GM19025 (cell line): ENCODE results near the gene PAPOLG.
"Not testable (repeated sequence)": the region's sequence is repeated elsewhere in the genome, so short reads cannot be mapped to it uniquely, and the experiment has no call there.

Experiments used
- ATAC-seq: cut with Tn5 transposase; IDR thresholded peaks from one replicate; pipeline ENCODE4 v1.9.1; 2021; ENCODE audit warnings: mild to moderate bottlenecking, low read depth, moderate library complexity; ENCODE audit not compliant: unreplicated experiment

Gene PAPOLG

GRCh38 chr2:60771508-60771907, 15.4 kb downstream of the PAPOLG start:
- no peak for ATAC-seq

GRCh38 chr2:60775048-60775639, 19.1 kb downstream of the PAPOLG start:
- no peak for ATAC-seq

DNA sequence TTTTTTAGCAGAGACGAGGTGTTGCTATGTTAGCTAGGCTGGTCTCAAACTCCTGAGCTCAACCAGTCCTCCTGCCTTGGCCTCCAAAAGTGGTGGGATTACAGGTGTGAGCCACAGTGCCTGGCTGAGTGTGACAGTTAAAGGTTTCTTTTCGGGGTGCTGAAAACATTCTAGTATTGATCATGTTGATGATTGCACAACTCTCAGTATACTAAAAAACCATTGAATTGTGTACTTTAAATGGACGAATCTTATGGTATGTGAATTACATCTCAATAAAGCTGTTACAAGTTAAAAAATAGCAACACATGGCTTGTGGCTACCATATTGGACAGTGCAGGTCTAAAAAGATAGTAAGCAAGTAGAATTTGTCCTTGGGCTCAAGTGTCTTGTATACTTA, 22.3 kb downstream of the PAPOLG start:
- no peak for ATAC-seq

GRCh38 chr2:60779426-60779825, 23.4 kb downstream of the PAPOLG start:
- ATAC-seq = no peak

DNA sequence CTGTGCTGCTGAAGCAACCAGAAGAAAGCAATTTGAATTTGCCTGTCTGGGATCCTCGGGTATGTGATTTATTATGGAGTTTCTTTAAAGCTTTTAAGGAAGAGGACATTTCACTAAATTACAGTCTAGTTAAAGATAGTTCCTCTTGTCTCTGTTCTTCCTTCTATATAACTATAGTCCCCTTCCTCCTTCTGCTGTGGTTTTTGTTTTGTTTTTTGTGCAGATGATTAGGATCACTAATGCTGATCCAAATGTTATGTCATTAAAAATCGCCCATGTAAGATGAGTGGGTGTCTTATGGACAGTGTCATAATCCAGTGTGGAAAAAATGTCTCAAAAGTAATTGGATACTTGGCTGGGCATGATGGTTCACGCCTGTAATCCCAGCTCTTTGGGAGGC, 24.7 kb downstream of the PAPOLG start:
- no peak for ATAC-seq

GRCh38 chr2:60793169-60793568, 37.1 kb downstream of the PAPOLG start:
- ATAC-seq = no peak

DNA sequence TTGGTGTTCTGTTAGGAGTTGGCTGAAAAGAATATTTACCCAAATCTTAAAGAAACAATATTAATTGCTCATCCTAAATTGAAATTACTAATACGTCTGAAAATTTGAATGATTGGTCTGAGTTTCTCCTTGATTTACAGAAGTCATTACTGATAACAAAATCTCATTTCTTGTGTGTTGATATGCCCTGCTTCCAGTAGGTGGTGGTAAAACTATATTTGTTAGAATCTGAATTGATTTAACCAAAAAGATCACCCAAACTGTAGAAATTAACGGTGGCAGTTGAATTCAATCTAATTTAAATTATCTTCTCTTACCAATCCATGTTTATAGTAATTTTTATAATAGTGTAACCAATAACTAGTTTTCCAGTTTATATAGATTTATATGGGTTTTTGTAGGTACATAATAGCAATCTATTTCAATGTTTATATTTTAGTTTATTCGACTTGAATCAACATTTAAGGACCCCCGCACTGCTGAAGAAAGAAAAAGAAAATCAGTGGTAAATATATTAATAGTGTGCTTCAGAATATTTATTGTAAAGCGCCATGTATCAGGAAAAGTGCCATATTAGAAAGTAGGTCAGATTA, 38.3 kb downstream of the PAPOLG start:
- no peak for ATAC-seq

DNA sequence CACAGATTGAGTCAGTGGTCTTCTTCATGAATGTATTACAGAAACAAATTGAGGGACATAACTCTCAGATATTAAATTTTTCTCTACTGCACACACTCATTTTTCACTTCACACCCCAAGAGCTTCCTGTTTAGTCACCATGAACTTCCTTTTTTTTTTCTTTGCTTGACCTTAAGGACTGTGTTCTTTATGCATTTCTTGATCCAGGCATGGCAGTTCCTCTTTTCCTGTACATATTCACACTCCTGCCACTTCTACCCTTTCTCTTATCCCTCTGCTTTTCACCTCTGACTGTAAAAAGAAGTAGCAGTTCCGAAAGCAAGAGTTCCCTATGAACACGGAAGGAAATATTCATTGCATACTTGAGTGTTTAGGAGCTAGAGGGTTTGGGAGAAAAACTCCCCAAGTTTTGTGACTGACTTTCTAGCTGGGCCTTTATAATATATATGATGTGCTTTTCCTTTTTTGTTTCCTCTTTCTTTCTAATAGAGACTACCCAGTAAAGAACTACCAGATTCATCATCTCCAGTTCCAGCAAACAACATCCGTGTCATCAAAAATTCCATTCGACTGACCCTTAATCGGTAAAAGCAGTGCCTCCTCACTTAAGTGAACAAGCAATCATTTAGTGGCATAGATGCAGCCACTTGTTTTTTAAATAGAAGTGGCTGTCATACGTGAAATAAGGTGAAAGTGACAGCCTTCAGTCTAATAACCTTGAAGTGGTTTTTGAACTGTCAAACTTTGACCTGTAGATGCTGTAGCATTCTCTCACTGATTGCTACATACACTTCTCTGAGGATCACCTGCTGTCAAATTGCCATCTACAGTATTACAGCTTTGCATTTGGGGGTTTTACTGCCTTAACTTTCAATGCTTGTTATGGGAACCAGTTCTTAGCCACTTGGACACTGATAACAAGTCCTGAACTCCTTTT, 40.8 kb downstream of the PAPOLG start:
- ATAC-seq = no peak

GRCh38 chr2:60804473-60804872, 48.4 kb downstream of the PAPOLG start:
- ATAC-seq = no peak

GRCh38 chr2:60806595-60806987, 50.5 kb downstream of the PAPOLG start:
- ATAC-seq = no peak

DNA sequence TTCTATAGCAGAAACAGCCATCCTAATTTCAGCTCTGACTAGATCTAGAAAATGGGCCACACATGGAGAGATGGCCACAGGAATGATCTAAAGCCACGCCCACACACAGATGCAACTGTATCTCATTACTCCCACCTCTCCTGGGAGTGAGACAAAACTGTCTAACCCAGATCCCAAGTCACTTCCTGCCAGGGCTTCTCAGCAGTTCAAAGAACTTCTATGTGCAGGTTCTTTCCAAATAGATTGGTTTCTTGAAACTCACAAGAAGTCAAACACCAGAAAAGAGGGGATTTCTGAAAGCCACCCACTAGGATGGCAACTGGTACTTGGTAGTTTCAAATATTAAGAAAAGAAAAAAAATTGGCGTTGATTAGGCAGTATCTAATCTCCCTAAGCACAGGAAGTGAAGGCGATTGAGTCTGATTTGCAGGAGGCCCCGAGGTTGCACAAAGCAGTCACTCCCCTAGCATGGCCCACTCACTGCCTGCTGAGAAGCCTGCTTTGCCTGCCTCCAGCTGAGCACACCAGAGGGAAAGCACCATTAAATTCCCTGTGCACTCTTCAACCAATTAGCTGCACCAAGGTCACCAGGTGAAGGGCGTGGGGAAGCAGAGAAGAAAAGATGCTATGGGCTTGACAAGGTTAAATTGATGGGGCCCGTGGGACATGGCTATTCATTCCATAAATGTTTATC, 51.1 kb downstream of the PAPOLG start:
- peak; percentile 70 for ATAC-seq

- ATAC-seq = no peak
Measured at GRCh38 chr2:60808330-60808801, 52.3 kb downstream of the PAPOLG start.

GRCh38 chr2:60811491-60812375, 55.7 kb downstream of the PAPOLG start:
- no peak for ATAC-seq

DNA sequence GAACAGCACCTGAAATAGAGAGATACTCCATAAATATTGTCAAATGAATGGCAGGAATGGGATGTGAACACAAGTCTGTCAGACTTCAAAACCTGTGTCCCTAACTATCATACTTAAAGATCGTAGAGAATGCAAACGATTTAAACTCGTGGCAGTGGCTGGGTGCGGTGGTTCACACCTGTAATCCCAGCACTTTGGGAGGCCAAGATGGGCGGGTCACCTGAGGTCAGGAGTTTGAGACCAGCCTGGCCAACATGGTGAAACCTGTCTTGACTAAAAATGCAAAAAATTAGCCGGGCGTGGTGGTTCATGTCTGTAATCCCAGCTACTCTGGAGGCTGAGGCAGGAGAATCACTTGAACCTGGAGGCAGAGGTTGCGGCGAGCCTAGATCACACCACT, 61.1 kb downstream of the PAPOLG start:
- not testable (repeated sequence) for ATAC-seq

DNA sequence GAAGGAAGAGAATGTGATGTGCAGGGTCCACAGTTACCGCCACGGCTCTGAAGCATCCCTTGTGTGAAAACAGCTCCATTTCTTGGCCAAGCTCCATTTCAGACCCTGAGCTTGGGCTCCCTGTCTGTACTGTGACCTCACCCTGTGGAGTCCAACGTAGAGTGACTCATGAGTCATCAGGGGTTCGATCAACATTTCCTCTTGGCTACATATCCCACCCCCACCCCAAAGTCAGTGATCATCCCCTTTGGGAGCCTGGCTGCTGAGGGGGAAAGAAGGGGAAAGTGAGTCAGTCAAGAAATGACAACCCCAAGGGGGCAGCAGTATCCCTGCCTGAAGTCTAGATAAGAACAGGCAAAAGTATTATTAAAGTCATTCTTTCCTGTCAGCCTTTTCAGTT, 62.2 kb downstream of the PAPOLG start:
- ATAC-seq = no peak

GRCh38 chr2:60819155-60819862, 63.2 kb downstream of the PAPOLG start:
- ATAC-seq = no peak

DNA sequence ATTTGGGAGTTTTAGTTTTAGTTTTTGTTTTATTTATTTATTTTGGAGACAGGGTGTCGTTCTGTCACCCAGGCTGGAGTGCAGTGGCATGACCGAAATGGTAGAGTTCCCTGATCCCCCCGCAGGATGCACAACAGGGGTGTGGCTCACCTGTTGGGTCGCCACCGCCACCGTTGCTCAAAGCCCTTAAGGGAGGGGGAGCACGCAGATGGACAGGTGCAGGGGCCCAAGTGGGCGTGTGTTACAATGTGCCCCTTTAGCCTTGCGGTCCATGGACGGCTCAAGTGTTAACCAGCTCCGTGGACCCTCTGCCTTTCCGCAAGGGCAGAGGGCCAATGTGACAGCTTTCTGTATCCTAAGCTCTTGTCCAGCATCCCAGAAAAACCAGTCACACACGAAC, 63.9 kb downstream of the PAPOLG start:
- ATAC-seq = no peak

GRCh38 chr2:60820416-60821132, 64.5 kb downstream of the PAPOLG start:
- no peak for ATAC-seq

GRCh38 chr2:60821133-60821469, 65.0 kb downstream of the PAPOLG start:
- ATAC-seq = no peak
